Endothelial cell of umbilical vein (primary cell): ENCODE measurements around the gene ZNF430. TPM values are rescaled to one million over a fixed set of nuclear protein-coding genes. Genes with fewer than 3 reads are reported as not detected.

Experiments
- BruUV-seq: library from RNA; stranded (reverse); fragments of 400-500 nt; replicated peaks from 2 replicates; lab custom pipeline; 2021; lab: Mats Ljungman, UMichigan
- CTCF ChIA-PET: fragments of 300-600, 350-600 bp; sonication (Branson Sonifier 250); formaldehyde crosslinking; loops from one replicate; lab custom pipeline; 2021; ENCODE audit warnings: antibody characterized with exemption, inconsistent platforms; lab: Charles Lee
- POLR2A ChIA-PET: fragments of 300-600, 350-600 bp; sonication (Branson Sonifier 250); formaldehyde crosslinking; loops from one replicate; lab custom pipeline; 2021; ENCODE audit warnings: antibody characterized with exemption, inconsistent platforms; lab: Charles Lee
- DNase-seq: peaks from one replicate; pipeline ENCODE4 v3.0.0-alpha.2; 2011; ENCODE audit warnings: low read depth, low spot score
- FAIRE-seq: peaks from 2 replicates; lab custom pipeline; 2011; peaks lifted over from hg19 to GRCh38; lab: Jason Lieb, UNC
- H2AFZ ChIP-seq: 2 replicates; pipeline ENCODE4 v1.6.0; 2012; ENCODE audit warnings: low read depth, low read length, control low read depth, inconsistent platforms
- H3K27ac ChIP-seq: 2 replicates; pipeline ENCODE4 v1.5.1; 2011; ENCODE audit warnings: low read depth, mild to moderate bottlenecking, control low read depth, low read length, moderate library complexity; ENCODE audit not compliant: insufficient read depth
- H3K27me3 ChIP-seq, 2 experiments: 2 replicates each; pipeline versions ENCODE4 v1.6.0 to v1.6.1; 2011; ENCODE audit warnings: low read length in 2 of 2, mixed read lengths in 1 of 2; ENCODE audit not compliant: control insufficient read depth in 2 of 2, insufficient read depth in 2 of 2
- H3K36me3 ChIP-seq, 2 experiments: 2 replicates in 1 of 2; 3 replicates in 1 of 2; pipeline ENCODE4 v1.5.1; 2011; ENCODE audit warnings: low read length in 2 of 2, mild to moderate bottlenecking in 1 of 2, moderate library complexity in 1 of 2; ENCODE audit not compliant: control insufficient read depth in 2 of 2, insufficient read depth in 2 of 2; ENCODE audit errors: extremely low read depth in 1 of 2
- H3K4me1 ChIP-seq: 3 replicates; pipeline ENCODE4 v1.5.1; 2011; ENCODE audit warnings: mild to moderate bottlenecking, low read length; ENCODE audit not compliant: control insufficient read depth, insufficient read depth; ENCODE audit errors: extremely low read depth
- H3K4me2 ChIP-seq: 2 replicates; pipeline ENCODE4 v1.6.1; 2011; ENCODE audit warnings: low read length, control low read depth, mixed read lengths; ENCODE audit not compliant: insufficient read depth
- H3K4me3 ChIP-seq, 3 experiments: fragments of 200-600 bp in 1 of 3; sonication (generic), shearing (Covaris generic) in 1 of 3; replicated peaks in 1 of 3; 2 replicates each; pipeline ENCODE4 v1.5.1; 2011 to 2016; ENCODE audit warnings: control low read depth in 3 of 3, low read length in 3 of 3, mild to moderate bottlenecking in 2 of 3, inconsistent platforms in 1 of 3, low read depth in 1 of 3, moderate library complexity in 1 of 3; ENCODE audit not compliant: insufficient read depth in 1 of 3
- H3K79me2 ChIP-seq: 2 replicates; pipeline ENCODE4 v1.6.0; 2012; ENCODE audit warnings: low read length, inconsistent platforms; ENCODE audit not compliant: control insufficient read depth, insufficient read depth
- H3K9ac ChIP-seq: replicated peaks from 2 replicates; pipeline ENCODE3; 2011; ENCODE audit warnings: low read length, control low read depth; ENCODE audit not compliant: insufficient read depth; ENCODE audit errors: extremely low read depth
- H3K9me1 ChIP-seq: replicated peaks from 3 replicates; pipeline ENCODE4 v1.6.0; 2011; ENCODE audit warnings: mild to moderate bottlenecking, low read length; ENCODE audit not compliant: control insufficient read depth, insufficient read depth; ENCODE audit errors: extremely low read depth
- H3K9me3 ChIP-seq: replicated peaks from 2 replicates; pipeline ENCODE4 v1.5.1; 2012; ENCODE audit warnings: low read length, inconsistent platforms; ENCODE audit not compliant: control insufficient read depth, insufficient read depth
- H4K20me1 ChIP-seq: replicated peaks from 2 replicates; pipeline ENCODE3; 2011; ENCODE audit warnings: mild to moderate bottlenecking, low read length; ENCODE audit not compliant: control insufficient read depth, insufficient read depth; ENCODE audit errors: extremely low read depth
- CTCF ChIP-seq, 2 donors: IDR thresholded peaks; 1 replicate in 1 of 2; 2 replicates in 1 of 2; pipeline ENCODE4 v1.5.1; 2011; ENCODE audit warnings: low read length in 2 of 2, mild to moderate bottlenecking in 2 of 2, moderate library complexity in 2 of 2, control low read depth in 1 of 2, inconsistent platforms in 1 of 2, low read depth in 1 of 2; ENCODE audit not compliant: insufficient read depth in 1 of 2; ENCODE audit errors: extremely low read depth in 1 of 2
- EZH2 ChIP-seq: IDR thresholded peaks from 2 replicates; pipeline ENCODE4 v1.6.1; 2012; ENCODE audit warnings: borderline replicate concordance, low read depth, mild to moderate bottlenecking, moderate library complexity, low read length, inconsistent platforms; ENCODE audit not compliant: severe bottlenecking
- FOS ChIP-seq: IDR thresholded peaks from 2 replicates; pipeline ENCODE4 v1.6.1; 2011; ENCODE audit warnings: mild to moderate bottlenecking, low read length, moderate library complexity, borderline replicate concordance; ENCODE audit not compliant: insufficient read depth
- GATA2 ChIP-seq: IDR thresholded peaks from 2 replicates; pipeline ENCODE4 v1.7.0; 2011; ENCODE audit warnings: low read depth, mild to moderate bottlenecking, moderate library complexity, mixed read lengths, low read length; ENCODE audit not compliant: insufficient read length, insufficient read depth
- JUN ChIP-seq: IDR thresholded peaks from 2 replicates; pipeline ENCODE4 v1.6.1; 2011; ENCODE audit warnings: borderline replicate concordance, low read depth; ENCODE audit not compliant: insufficient read length, insufficient read depth
- MAX ChIP-seq: IDR thresholded peaks from 2 replicates; pipeline ENCODE4 v1.6.1; 2011; ENCODE audit not compliant: insufficient read depth, insufficient read length
- MYC ChIP-seq: IDR thresholded peaks from one replicate; pipeline ENCODE4 v1.6.1; 2011; ENCODE audit warnings: mild to moderate bottlenecking, low read depth, low read length
- POLR2A ChIP-seq: IDR thresholded peaks from 2 replicates; pipeline ENCODE4 v1.6.1; 2012; ENCODE audit warnings: low read depth, mild to moderate bottlenecking, control low read depth, low read length
- POLR2AphosphoS5 ChIP-seq: IDR thresholded peaks from 2 replicates; pipeline ENCODE4 v1.6.1; 2012; ENCODE audit warnings: low read depth, mild to moderate bottlenecking, control low read depth, low read length, moderate library complexity; ENCODE audit not compliant: insufficient read depth
- dilution Hi-C: fragments of 300-500 bp; cut with MboI; formaldehyde crosslinking; loops from one replicate; pipeline ENCODE4 v1.15.0; 2019; ENCODE audit warnings: low sequenced_read_pairs; ENCODE audit not compliant: extremely low pct_ligation_motif_present
- intact Hi-C: fragments of 100-400 bp; cut with micrococcal nuclease; formaldehyde crosslinking; loops from one replicate; pipeline ENCODE4 v1.10.0; 2022
- polyA plus RNA-seq, 4 experiments: library from polyadenylated mRNA; depleted of rRNA in 3 of 4; stranded (reverse) in 3 of 4; unstranded in 1 of 4; fragments of >200 nt; gene quantifications; 2 replicates each; pipeline versions ENCODE4 v1.2.1 to v1.2.3, GENCODE V29; 2011 to 2012; ENCODE audit warnings: missing spikeins in 1 of 4
- total RNA-seq: library from RNA; stranded (reverse); gene quantifications from 2 replicates; pipeline ENCODE4 v1.2.3, GENCODE V29; 2021

ZNF430 gene
- total and polyA plus RNA-seq, 2 donors (not counting 3 experiments of a cell fraction or from before 2014, with no cell fraction given) = 7.0 to 13.4 TPM

GRCh38 chr19:21028969-21029268 is 8.5 kb downstream of the ZNF430 start:
- CTCF ChIA-PET = no interaction called here
- intact Hi-C loops = loop anchor here (10.0 kb wide), 1 partner anchor 806 kb away; the partner anchor contains the start of gene ZNF43
- no peak for DNase-seq

More at GRCh38 chr19:21028969-21029268, 8.5 kb downstream of the ZNF430 start:
- peaks cover 0 to 2% of the 10 kb centered on the region in 2 experiments for H3K36me3 ChIP-seq
- POLR2A ChIA-PET = no interaction called here
- H3K4me1 ChIP-seq = no peaks in the 10 kb centered on the region
- no peak overlapping the region for H3K4me2 ChIP-seq
- peaks cover 55% of the 10 kb centered on the region for H3K79me2 ChIP-seq
- H3K9me3 ChIP-seq = no peaks in the 10 kb centered on the region
- FAIRE-seq = no peak
- no peak overlapping the region for H2AFZ ChIP-seq
- no peaks in the 10 kb centered on the region for H4K20me1 ChIP-seq
- BruUV-seq = no TSS peak
- no peak for TF ChIP-seq MYC
- no peak for TF ChIP-seq GATA2
- no peak for TF ChIP-seq JUN
- TF ChIP-seq CTCF (IDR thresholded peaks at IDR 0.05; ENCODE audit: extremely low read depth in 1 of 2, insufficient read depth in 1 of 2, low read depth in 1 of 2, low read length in 2 of 2) = no peak
- TF ChIP-seq POLR2A = no peak
- TF ChIP-seq FOS = no peak
- TF ChIP-seq EZH2 = no peak
- TF ChIP-seq MAX = no peak
- TF ChIP-seq POLR2AphosphoS5 = no peak
- no peaks in the 10 kb centered on the region for H3K27me3 ChIP-seq
- H3K9ac ChIP-seq = no peak overlapping the region
- dilution Hi-C loops = no loop called here
- no peak overlapping the region for H3K27ac ChIP-seq
- H3K4me3 ChIP-seq = no peak overlapping the region
- H3K9me1 ChIP-seq = no peaks in the 10 kb centered on the region
